ENCODE measurements around the gene COL4A1. TPM values are rescaled to one million over a fixed set of nuclear protein-coding genes. Genes with fewer than 3 reads are reported as not detected.

COL4A1 gene
- total RNA-seq, 1 experiment from 2014 or later, result 4.8 TPM

DNA sequence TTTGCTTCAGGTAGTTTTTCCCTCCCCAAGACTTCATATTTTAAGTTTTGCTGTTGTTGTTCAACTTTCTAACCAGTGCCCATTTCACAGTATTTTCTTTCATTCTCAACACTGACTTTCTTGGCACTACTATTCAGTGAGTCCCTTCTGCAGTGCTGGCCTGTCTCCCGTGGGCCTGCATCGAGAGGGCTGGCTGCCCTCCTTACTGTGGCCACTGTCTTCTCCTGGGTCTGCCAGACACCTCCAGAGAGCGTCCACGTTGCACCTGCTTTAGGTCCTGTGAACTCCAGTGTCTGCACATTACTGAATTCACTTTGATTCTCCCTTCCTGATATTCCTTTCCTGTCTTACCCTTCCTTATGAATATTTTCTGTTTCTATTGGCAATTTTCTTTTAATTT, 27.3 kb downstream of the COL4A1 start:
- no peak for DNase-seq
- Histone ChIP-seq H3K9me3 (no peaks in the 10 kb centered on the region), H3K4me1 (peaks cover 17% of the 10 kb centered on the region), H3K36me3 (ENCODE audit: control insufficient read depth, insufficient read depth, low read length) (no peaks in the 10 kb centered on the region), H3K27me3 (replicated peaks; ENCODE audit: control insufficient read depth, insufficient read depth, low read length) (no peaks in the 10 kb centered on the region), H3K4me3 (ENCODE audit: low read depth, low read length) (no peak overlapping the region)
- CTCF ChIA-PET, result no interaction called here
- Mint-ChIP-seq H3K4me1 (ENCODE audit: low read depth, unreplicated experiment) (peaks cover 25% of the 10 kb centered on the region), H3K4me3 (ENCODE audit: unreplicated experiment) (no peak overlapping the region), H3K27me3 (ENCODE audit: insufficient read depth, unreplicated experiment) (no peaks in the 10 kb centered on the region), H3K9me3 (ENCODE audit: unreplicated experiment) (no peaks in the 10 kb centered on the region), H3K27ac (ENCODE audit: unreplicated experiment) (no peak overlapping the region), H3K36me3 (ENCODE audit: insufficient read depth, unreplicated experiment) (no peaks in the 10 kb centered on the region)
- BruUV-seq (replicated peaks), result no TSS peak
- POLR2A ChIA-PET, result no interaction called here
- intact Hi-C loops (cut with micrococcal nuclease; ENCODE audit: unreplicated experiment), result no loop called here
- TF ChIP-seq, protein P1, sequence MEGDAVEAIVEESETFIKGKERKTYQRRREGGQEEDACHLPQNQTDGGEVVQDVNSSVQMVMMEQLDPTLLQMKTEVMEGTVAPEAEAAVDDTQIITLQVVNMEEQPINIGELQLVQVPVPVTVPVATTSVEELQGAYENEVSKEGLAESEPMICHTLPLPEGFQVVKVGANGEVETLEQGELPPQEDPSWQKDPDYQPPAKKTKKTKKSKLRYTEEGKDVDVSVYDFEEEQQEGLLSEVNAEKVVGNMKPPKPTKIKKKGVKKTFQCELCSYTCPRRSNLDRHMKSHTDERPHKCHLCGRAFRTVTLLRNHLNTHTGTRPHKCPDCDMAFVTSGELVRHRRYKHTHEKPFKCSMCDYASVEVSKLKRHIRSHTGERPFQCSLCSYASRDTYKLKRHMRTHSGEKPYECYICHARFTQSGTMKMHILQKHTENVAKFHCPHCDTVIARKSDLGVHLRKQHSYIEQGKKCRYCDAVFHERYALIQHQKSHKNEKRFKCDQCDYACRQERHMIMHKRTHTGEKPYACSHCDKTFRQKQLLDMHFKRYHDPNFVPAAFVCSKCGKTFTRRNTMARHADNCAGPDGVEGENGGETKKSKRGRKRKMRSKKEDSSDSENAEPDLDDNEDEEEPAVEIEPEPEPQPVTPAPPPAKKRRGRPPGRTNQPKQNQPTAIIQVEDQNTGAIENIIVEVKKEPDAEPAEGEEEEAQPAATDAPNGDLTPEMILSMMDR (IDR thresholded peaks at IDR 0.05; ENCODE audit: insufficient read depth in 1 of 2, low read depth in 1 of 2, low read length in 1 of 2, severe bottlenecking in 1 of 2, unreplicated experiment in 1 of 2), result no peak

DNA sequence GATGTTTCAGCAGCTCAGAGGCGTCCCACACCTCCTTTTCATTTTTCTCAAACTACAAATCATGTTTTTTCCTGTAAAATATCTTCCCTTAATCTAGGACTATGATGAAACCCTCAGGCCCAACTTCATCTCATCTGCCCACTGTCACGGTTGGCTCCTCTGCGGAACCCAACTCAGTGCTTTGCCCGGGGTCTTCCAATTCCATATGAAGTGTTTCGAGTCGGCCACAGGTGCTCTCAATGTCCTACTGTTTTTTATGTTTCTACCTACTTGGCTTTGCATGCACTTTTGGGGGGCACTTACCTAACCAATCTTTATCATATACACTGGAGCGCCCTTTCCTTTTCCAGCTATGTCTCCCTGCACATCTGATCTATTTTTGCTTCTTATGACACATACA, 28.1 kb downstream of the COL4A1 start:
- ChIA-PET POLR2A (no interaction called here), CTCF (no interaction called here)
- Mint-ChIP-seq H3K9me3 (ENCODE audit: unreplicated experiment) (no peaks in the 10 kb centered on the region), H3K4me3 (ENCODE audit: unreplicated experiment) (no peak overlapping the region), H3K27me3 (ENCODE audit: insufficient read depth, unreplicated experiment) (no peaks in the 10 kb centered on the region), H3K4me1 (ENCODE audit: low read depth, unreplicated experiment) (peaks cover 25% of the 10 kb centered on the region), H3K27ac (ENCODE audit: unreplicated experiment) (no peak overlapping the region), H3K36me3 (ENCODE audit: insufficient read depth, unreplicated experiment) (no peaks in the 10 kb centered on the region)
- DNase-seq, result no peak
- Histone ChIP-seq H3K4me3 (ENCODE audit: low read depth, low read length) (no peak overlapping the region), H3K9me3 (no peaks in the 10 kb centered on the region), H3K27me3 (replicated peaks; ENCODE audit: control insufficient read depth, insufficient read depth, low read length) (no peaks in the 10 kb centered on the region), H3K4me1 (peaks cover 17% of the 10 kb centered on the region), H3K36me3 (ENCODE audit: control insufficient read depth, insufficient read depth, low read length) (no peaks in the 10 kb centered on the region)
- TF ChIP-seq, protein P1 (IDR thresholded peaks at IDR 0.05; ENCODE audit: insufficient read depth in 1 of 2, low read depth in 1 of 2, low read length in 1 of 2, severe bottlenecking in 1 of 2, unreplicated experiment in 1 of 2), result no peak
- no TSS peak for BruUV-seq (replicated peaks)
- intact Hi-C loops (cut with micrococcal nuclease; ENCODE audit: unreplicated experiment), result no loop called here

DNA sequence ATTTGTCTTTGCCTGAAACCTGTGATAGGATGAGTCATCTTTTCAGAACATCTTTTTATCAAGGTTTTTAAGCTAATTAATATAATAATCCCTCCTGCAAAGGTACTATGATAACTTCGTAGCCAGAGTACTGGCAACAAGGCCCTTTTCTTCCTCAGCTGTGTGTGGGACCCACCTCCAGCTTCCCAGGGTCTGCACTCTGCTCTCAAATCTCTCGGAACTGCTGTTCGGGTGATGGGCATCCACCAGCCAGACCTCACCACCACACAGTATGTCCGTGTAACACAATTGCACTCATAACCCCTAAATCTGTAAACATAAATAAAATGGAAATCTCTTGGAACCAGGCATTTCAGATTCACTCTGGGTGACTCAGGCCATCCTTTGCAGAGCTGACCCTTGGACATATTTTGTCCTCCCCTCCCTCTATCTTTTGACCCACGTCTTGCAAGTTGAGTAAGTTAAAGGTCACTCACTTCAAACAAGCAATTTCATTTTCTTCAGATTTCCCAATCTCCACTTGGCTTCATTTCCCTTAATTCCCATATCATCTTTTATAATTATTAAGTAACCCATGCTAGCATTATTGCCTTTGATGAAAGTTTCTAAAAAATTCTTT, 29.5 kb downstream of the COL4A1 start:
- Mint-ChIP-seq H3K27ac (ENCODE audit: unreplicated experiment) (no peak overlapping the region), H3K4me3 (ENCODE audit: unreplicated experiment) (no peak overlapping the region), H3K36me3 (ENCODE audit: insufficient read depth, unreplicated experiment) (no peaks in the 10 kb centered on the region), H3K27me3 (ENCODE audit: insufficient read depth, unreplicated experiment) (no peaks in the 10 kb centered on the region), H3K9me3 (ENCODE audit: unreplicated experiment) (no peaks in the 10 kb centered on the region), H3K4me1 (ENCODE audit: low read depth, unreplicated experiment) (peaks cover 25% of the 10 kb centered on the region)
- Histone ChIP-seq H3K9me3 (no peaks in the 10 kb centered on the region), H3K27me3 (replicated peaks; ENCODE audit: control insufficient read depth, insufficient read depth, low read length) (no peaks in the 10 kb centered on the region), H3K36me3 (ENCODE audit: control insufficient read depth, insufficient read depth, low read length) (no peaks in the 10 kb centered on the region), H3K4me3 (ENCODE audit: low read depth, low read length) (no peak overlapping the region), H3K4me1 (peaks cover 17% of the 10 kb centered on the region)
- DNase-seq, result no peak
- no TSS peak for BruUV-seq (replicated peaks)
- ChIA-PET CTCF (no interaction called here), POLR2A (no interaction called here)
- intact Hi-C loops (cut with micrococcal nuclease; ENCODE audit: unreplicated experiment), result no loop called here
- TF ChIP-seq, protein P1 (IDR thresholded peaks at IDR 0.05; ENCODE audit: insufficient read depth in 1 of 2, low read depth in 1 of 2, low read length in 1 of 2, severe bottlenecking in 1 of 2, unreplicated experiment in 1 of 2), result no peak
